Measurements from ENCODE around the gene CDC34. TPM values are rescaled to one million over a fixed set of nuclear protein-coding genes. Genes with fewer than 3 reads are reported as not detected.
A peak's percentile ranks its signal among the peaks of the same experiment; 100 is the strongest.

Gene CDC34
- total and polyA plus RNA-seq, 9 of the 15 experiments (the other 6 are each of a cell fraction or from before 2014, with no cell fraction given): 0.80 to 203 (median 65.5) TPM

GRCh38 chr19:498511-498891 lies 33.1 kb upstream of the CDC34 start (continued):
- TF ChIP-seq ZNF445 (CRISPR knock-in tag; IDR thresholded peaks at IDR 0.05; ENCODE audit: low read depth) (no peak), KDM5B (IDR thresholded peaks at IDR 0.05; ENCODE audit: insufficient replicate concordance, low read depth, low read length) (no peak), ZBTB1 (CRISPR knock-in tag; IDR thresholded peaks at IDR 0.05; ENCODE audit: borderline replicate concordance, low read depth) (no peak), DEAF1 (CRISPR knock-in tag; IDR thresholded peaks at IDR 0.05) (no peak), CEBPG (CRISPR knock-in tag; IDR thresholded peaks at IDR 0.05) (no peak), CEBPG (tag; conservative IDR thresholded peaks at IDR 0.05 in 1 of 2, IDR thresholded peaks at IDR 0.05 in 1 of 2) (no peak), NELFE (IDR thresholded peaks at IDR 0.05; ENCODE audit: insufficient read depth, insufficient read length) (no peak), ZNF77 (CRISPR knock-in tag; IDR thresholded peaks at IDR 0.05) (no peak), HNRNPK (IDR thresholded peaks at IDR 0.05; ENCODE audit: low read depth, low read length, poor library complexity, severe bottlenecking) (no peak)

- BruUV-seq (replicated peaks): no TSS peak
- no peaks in the 10 kb centered on the region for H3K79me2 ChIP-seq (ENCODE audit: control insufficient read depth, insufficient read depth, low read length)
- no peaks in the 10 kb centered on the region for H4K20me1 ChIP-seq (replicated peaks; ENCODE audit: control insufficient read depth, insufficient read depth, low read length)
- peaks cover 0 to 40% of the 10 kb centered on the region in 2 experiments; a peak in 3 of 5 replicates for H3K4me1 ChIP-seq (replicated peaks in 1 of 2; ENCODE audit: control insufficient read depth in 2 of 2, insufficient read depth in 2 of 2, low read length in 2 of 2)
- H3K4me3 ChIP-seq: no peak overlapping the region
- CTCF ChIA-PET (ENCODE audit: low intra/inter-chr PET ratio): no interaction called here
- FAIRE-seq (no peak), DNase-seq (ENCODE audit: extremely low read depth in 1 of 4, low spot score in 3 of 4) (no peak), ATAC-seq (no peak)
- no peak overlapping the region for H3K27ac ChIP-seq (ENCODE audit: extremely low read depth, low read depth, low read length)
- no peaks in the 10 kb centered on the region for H3K9me1 ChIP-seq (ENCODE audit: control insufficient read depth, insufficient read depth, low read length)
- no peaks in the 10 kb centered on the region for H3K27me3 ChIP-seq (ENCODE audit: control insufficient read depth in 2 of 2, insufficient read depth in 2 of 2, low read length in 2 of 2)
- no peak overlapping the region for H3K4me2 ChIP-seq (ENCODE audit: insufficient read depth, low read length)
- no peak overlapping the region for H2AFZ ChIP-seq (ENCODE audit: low read depth, low read length)
- H3K9ac ChIP-seq (ENCODE audit: insufficient read depth in 1 of 2, low read depth in 2 of 2, low read length in 2 of 2): no peak overlapping the region
- POLR2A ChIA-PET: no interaction called here
- no peaks in the 10 kb centered on the region for H3K36me3 ChIP-seq (ENCODE audit: control insufficient read depth, insufficient read depth, low read length)
- intact Hi-C loops (cut with micrococcal nuclease) (no loop called here), in situ Hi-C loops (cut with MboI) (no loop called here)
- WGBS (ENCODE audit: insufficient coverage, low coverage, missing lambda C conversion rate): 43% methylated on average over 28 of the region's 31 CpGs
- H3K9me3 ChIP-seq (replicated peaks; ENCODE audit: control insufficient read depth, insufficient read depth, low read depth, low read length): no peaks in the 10 kb centered on the region
- no peak for TF ChIP-seq CHAMP1 (IDR thresholded peaks at IDR 0.05)
- TF ChIP-seq MAX (CRISPR knock-in tag; IDR thresholded peaks at IDR 0.05): no peak
- no peak for TF ChIP-seq CXXC5 (CRISPR knock-in tag; IDR thresholded peaks at IDR 0.05)
- TF ChIP-seq RAD51 (IDR thresholded peaks at IDR 0.05; ENCODE audit: borderline replicate concordance, low read depth): no peak
- TF ChIP-seq ZNF280B (CRISPR knock-in tag; IDR thresholded peaks at IDR 0.05): no peak
- TF ChIP-seq POLR2A (conservative IDR thresholded peaks at IDR 0.05): no peak
- TF ChIP-seq ZFP36 (IDR thresholded peaks at IDR 0.05; ENCODE audit: low read depth, low read length, partially characterized antibody): peak; percentile 44
These were observed 32.5 kb upstream of the CDC34 start for GRCh38 chr19:498977-499623.

Data from K562 (cell line).